ENCODE results near the gene CCDC158. TPM values are rescaled to one million over a fixed set of nuclear protein-coding genes. Genes with fewer than 3 reads are reported as not detected.
A peak's percentile ranks its signal among the peaks of the same experiment; 100 is the strongest.

CCDC158 gene
- total RNA-seq, 4 donors from 2014 or later = 1.2 to 2.6 (median 1.5) TPM

GRCh38 chr4:76310683-76311082 is 110.3 kb downstream of the CCDC158 start:
- WGBS, 2 donors (ENCODE audit: low coverage in 1 of 2) = 62 to 75% methylated on average over 4 of the region's 4 CpGs
- Histone ChIP-seq H3K27me3 (no peaks in the 10 kb centered on the region), H3K27ac (no peak overlapping the region), H3K9me3 (no peaks in the 10 kb centered on the region), H3K36me3 (peaks cover 0 to 17% of the 10 kb centered on the region in 2 donors), H3K4me1 (peaks cover 0 to 48% (median 0%) of the 10 kb centered on the region in 3 donors), H3K4me3 (no peak overlapping the region)
- no peak for ATAC-seq
- TF ChIP-seq CTCF (IDR thresholded peaks at IDR 0.05) (no peak), POLR2A (IDR thresholded peaks at IDR 0.05) (no peak), EP300 (IDR thresholded peaks at IDR 0.05) (no peak), POLR2AphosphoS5 (IDR thresholded peaks at IDR 0.05) (no peak)

- Histone ChIP-seq H3K36me3 (peaks cover 0 to 17% of the 10 kb centered on the region in 2 donors), H3K9me3 (no peaks in the 10 kb centered on the region), H3K27ac (no peak overlapping the region), H3K4me1 (peaks cover 0 to 54% (median 0%) of the 10 kb centered on the region in 3 donors), H3K27me3 (no peaks in the 10 kb centered on the region), H3K4me3 (no peak overlapping the region)
- TF ChIP-seq POLR2AphosphoS5 (IDR thresholded peaks at IDR 0.05) = no peak
- no peak for TF ChIP-seq CTCF (IDR thresholded peaks at IDR 0.05)
- WGBS, 2 donors (ENCODE audit: low coverage in 1 of 2) = 64 to 79% methylated on average over 3 of the region's 3 CpGs
- no peak for ATAC-seq
These were observed 110.9 kb downstream of the CCDC158 start for GRCh38 chr4:76309939-76310550.

- Histone ChIP-seq H3K9me3 (no peaks in the 10 kb centered on the region), H3K27ac (peak overlapping the region in 3 of 4 donors; percentile 13 to 94 (median 93)), H3K27me3 (no peaks in the 10 kb centered on the region), H3K36me3 (peaks cover 0 to 17% of the 10 kb centered on the region in 2 donors), H3K4me1 (peaks cover 0 to 63% (median 0%) of the 10 kb centered on the region in 3 donors), H3K4me3 (peak overlapping the region in 1 of 2 donors; percentile 90)
- TF ChIP-seq POLR2A (IDR thresholded peaks at IDR 0.05) (no peak), POLR2AphosphoS5 (IDR thresholded peaks at IDR 0.05) (no peak), CTCF (IDR thresholded peaks at IDR 0.05) (no peak), EP300 (IDR thresholded peaks at IDR 0.05) (no peak)
- no peak for ATAC-seq
- WGBS, 2 donors (ENCODE audit: low coverage in 1 of 2) = 48% methylated on average over 5 of the region's 6 CpGs; no CpG with 5 or more reads in 1 of the 2 donors
These were observed 112.4 kb downstream of the CCDC158 start for GRCh38 chr4:76308548-76308947.

GRCh38 chr4:76307660-76308014 is 113.3 kb downstream of the CCDC158 start:
- Histone ChIP-seq H3K36me3 (peaks cover 0 to 17% of the 10 kb centered on the region in 2 donors), H3K4me1 (peaks cover 0 to 63% (median 0%) of the 10 kb centered on the region in 3 donors), H3K27me3 (no peaks in the 10 kb centered on the region), H3K9me3 (no peaks in the 10 kb centered on the region), H3K27ac (peak overlapping the region in 3 of 4 donors; percentile 93 to 94 (median 94)), H3K4me3 (peak overlapping the region; percentile 42 to 90)
- WGBS, 2 donors (ENCODE audit: low coverage in 1 of 2) = 22% methylated on average over 1 of the region's 4 CpGs; no CpG with 5 or more reads in 1 of the 2 donors
- no peak for ATAC-seq
- TF ChIP-seq CTCF (IDR thresholded peaks at IDR 0.05) (no peak), POLR2AphosphoS5 (IDR thresholded peaks at IDR 0.05) (no peak), POLR2A (IDR thresholded peaks at IDR 0.05) (no peak), EP300 (IDR thresholded peaks at IDR 0.05) (no peak)

All from gastroesophageal sphincter (tissue), 4 donors.